HG03521 (cell line): ENCODE measurements around the gene GPRIN1.

ENCODE experiments used
- ATAC-seq: cut with Tn5 transposase; IDR thresholded peaks from one replicate; pipeline ENCODE4 v1.9.1; 2021; ENCODE audit warnings: mild to moderate bottlenecking, moderate library complexity; ENCODE audit not compliant: unreplicated experiment

The GPRIN1 gene

GRCh38 chr5:176643491-176644219 is 33.7 kb upstream of the GPRIN1 start:
- no peak for ATAC-seq

DNA sequence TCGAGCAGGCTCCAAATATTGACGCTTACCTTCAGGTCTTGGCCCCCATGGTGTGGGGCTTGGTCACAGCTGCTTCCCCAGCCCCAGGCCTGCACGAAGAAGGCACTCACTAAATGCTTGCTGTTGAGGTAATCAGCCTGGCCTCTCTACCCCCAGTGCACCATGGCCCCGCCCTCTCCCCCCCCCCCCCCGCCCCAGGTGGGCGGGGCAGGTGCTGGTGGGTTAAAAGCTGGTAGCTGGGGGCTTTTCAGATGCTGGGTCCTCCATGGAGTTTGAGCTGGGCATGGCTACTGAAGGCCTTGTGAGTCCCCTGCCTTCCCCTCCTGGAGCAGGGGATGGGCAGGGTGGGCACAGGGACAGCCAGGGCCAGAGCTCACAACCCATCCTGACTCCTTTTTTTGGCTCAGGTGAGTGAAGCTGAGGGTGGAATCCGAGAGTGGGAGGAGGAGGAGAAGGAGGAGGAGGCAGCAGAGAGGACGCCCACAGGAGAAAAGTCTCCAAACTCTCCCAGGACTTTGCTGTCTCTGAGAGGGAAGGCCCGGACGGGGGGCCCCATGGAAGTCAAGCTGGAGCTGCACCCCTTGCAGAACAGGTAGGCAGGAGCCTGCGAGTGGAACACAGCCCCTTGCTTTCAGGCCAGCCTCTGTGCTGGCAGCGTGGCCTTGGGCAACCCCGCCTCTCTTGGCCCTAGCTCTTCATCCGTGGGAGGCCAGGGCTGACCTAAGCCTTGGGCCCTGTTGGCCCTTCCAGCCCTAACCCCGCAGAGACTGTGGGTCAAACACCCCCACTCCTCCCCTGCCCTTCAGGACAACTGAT is 32.9 kb upstream of the GPRIN1 start:
- ATAC-seq, result no peak

DNA sequence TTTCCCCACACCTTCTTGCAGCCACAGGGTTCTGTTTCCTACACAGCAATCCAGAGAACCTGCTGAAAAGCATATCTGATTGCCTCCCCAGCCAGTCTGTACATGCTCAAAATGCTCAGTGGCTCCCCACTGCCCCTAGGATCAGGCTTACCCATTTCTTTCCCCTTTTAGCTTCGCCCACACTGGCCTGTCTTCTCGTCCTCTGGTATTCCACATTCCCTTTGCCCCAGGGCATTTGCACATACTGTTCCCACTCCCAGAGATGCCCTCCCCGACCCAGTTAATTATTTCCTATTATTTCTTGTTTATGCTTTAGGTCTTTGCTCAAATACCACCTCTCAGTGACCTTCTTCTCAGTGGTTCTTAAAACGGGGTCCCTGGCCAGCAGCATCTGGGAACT is 30.7 kb upstream of the GPRIN1 start:
- ATAC-seq, result no peak

DNA sequence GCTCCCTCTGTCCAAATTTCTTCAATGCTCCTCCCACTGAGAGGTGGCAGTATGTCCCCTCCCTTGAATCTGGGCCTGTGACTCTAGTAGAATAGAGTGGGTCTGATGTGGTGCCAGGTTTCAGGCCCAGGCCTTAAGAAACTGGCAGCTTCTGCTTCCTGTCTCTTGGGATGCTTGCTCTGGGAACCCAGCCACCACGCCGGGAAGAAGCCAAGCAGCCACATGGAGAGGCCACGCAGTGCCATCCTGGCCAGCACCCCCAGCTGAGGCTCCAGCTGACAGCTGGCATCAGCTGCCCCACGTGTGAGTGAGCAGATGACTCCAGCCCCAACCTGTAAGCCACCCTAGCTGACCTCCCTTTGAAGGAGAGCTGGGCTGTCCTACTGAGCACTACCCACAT is 30.0 kb upstream of the GPRIN1 start:
- ATAC-seq, result no peak

DNA sequence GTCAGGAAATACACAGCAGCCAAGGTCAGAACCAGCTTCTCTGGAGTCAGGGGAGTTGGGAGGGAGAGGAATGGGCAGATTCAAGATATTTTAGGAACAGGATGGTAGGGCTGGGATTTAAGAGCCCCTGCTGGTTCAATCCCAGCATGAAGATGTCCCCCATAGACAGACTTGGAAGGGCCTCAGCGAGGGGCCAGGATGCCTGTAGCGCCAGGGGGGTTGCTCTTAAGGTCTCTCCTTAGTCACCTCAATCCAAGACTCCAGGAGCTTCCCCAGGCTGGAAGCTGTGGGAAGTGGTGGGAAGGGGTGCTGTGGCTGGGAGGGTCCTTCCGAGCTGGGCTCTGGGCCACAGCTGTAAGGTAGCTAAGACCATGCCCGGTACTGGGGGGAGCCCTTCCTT is 29.3 kb upstream of the GPRIN1 start:
- ATAC-seq, result no peak

GRCh38 chr5:176638437-176638836 is 28.5 kb upstream of the GPRIN1 start:
- no peak for ATAC-seq

- ATAC-seq, result no peak
These were observed 27.6 kb upstream of the GPRIN1 start for GRCh38 chr5:176637556-176637955.

DNA sequence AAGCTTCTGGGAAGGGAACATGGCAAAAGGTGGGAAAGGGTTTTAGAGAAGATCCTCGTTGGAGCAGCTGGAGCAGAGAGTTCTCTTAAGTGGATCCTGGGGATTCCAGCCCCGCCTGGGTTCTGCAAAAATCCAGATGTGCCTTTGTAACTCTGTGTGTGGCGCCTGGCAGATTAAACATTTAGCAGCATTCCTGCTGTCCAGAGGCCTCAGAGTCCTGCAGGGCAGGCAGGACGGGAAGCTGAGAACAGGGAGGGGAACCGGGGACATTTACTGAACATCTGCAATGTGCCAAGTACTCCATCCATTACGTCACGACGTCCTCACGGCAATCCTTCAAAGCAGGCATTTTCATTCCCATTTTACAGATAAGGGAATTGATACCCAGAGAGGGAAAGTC is 26.5 kb upstream of the GPRIN1 start:
- ATAC-seq, result no peak

- no peak for ATAC-seq
These were observed 23.6 kb upstream of the GPRIN1 start for GRCh38 chr5:176633598-176633997.

DNA sequence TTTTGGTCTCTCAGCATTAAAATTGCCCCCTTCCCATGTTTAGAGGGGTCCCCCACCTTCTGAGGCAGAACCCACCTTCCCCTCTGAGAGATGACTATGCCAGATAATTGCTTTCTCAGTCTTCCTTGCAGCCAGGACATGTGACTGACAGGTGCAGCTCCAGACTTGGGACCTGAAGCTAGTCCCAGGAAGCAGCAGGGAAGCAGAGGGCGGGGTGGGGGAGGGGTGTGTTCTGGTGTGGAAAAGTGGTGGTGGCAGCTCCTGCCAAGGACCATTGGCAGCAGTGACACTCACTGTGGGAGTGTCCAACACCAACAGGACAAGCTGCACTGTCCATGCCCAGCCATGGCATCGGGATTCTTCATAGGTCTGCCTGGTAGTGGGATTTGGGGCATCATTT is 22.8 kb upstream of the GPRIN1 start:
- ATAC-seq, result no peak

- no peak for ATAC-seq
These were observed 21.6 kb upstream of the GPRIN1 start for GRCh38 chr5:176631383-176632200.

DNA sequence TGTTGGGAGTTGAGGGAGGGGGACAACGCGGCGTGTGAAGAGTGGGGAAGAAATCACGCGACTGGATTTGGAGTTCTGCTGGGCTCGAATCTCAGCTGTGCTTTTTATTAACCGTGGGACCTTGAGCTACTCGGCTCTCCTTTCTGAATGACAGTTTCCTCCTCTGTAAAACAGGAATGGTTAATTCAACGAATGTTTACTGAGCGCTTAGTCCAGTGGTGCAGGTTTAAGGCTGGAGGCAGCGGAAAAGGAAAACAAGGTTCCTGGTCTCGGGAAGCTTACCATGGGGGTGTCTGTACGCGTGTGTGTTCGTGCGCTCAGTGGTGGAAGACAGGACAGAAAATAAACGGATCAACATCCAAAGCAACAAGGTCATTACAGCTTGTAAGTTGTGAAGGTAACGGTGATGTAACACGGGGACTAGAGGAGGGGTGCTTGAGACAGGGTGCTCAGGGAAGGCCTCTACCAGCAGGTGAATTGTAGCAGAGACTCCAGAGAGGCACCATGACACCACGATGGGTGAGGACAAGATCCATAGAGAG is 20.8 kb upstream of the GPRIN1 start:
- ATAC-seq, result no peak

DNA sequence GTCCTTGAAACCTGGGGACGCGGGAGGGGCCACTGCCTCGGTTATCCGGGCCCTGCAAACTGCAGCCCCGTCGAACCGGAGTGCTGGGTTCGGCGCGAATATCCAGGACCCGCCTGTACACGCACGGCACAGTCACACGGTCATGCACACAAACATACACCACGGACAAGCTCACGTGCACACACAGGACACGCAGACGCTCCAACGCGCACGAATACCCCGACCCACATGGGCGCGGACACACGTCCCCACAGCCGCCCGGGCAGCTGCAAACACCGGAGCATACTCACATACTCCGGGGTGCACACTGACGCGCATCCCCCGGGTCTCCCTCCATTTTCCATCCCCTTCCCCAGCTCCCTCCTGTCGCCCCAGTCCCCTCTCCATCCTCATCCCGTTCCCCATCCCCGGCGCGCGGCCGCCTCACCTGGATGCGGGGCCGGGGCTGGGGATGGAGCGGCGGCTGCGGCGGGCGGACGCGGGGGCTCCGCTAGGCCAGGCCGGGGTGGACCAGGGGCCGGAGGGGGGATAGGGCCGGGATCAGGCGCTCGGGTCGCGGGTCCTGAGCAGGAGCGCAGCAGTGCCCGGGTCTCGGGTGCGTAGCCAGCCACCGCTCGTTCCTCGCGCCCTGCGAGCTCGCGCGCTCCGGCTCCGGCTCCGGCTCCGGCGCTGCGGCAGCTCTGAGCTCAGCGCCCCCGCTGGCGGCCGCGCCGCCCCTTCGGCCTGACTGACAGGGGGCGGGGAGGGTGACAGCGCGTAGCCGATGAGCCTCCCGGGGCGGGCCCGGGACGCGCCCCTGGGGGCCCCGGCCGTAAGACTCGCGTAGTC is 20.1 kb upstream of the GPRIN1 start, which contains the start of the genes EIF4E1B and SNCB:
Gene EIF4E1B (plus strand): TSS at position 823 of the 828 bp plus-strand sequence. CDS start 12,113 bp downstream, outside the sequence.
Gene SNCB (minus strand): TSS at position 682 of the 828 bp plus-strand sequence. CDS start 880 bp downstream, outside the sequence.
- no peak for ATAC-seq

GRCh38 chr5:176629317-176629852 is 19.4 kb upstream of the GPRIN1 start:
- no peak for ATAC-seq

GRCh38 chr5:176628406-176629228 is 18.7 kb upstream of the GPRIN1 start:
- no peak for ATAC-seq

GRCh38 chr5:176627582-176627981 is 17.6 kb upstream of the GPRIN1 start:
- ATAC-seq, result no peak

- ATAC-seq, result no peak
These were observed 16.9 kb upstream of the GPRIN1 start for GRCh38 chr5:176626876-176627236.

GRCh38 chr5:176625966-176626875 is 16.3 kb upstream of the GPRIN1 start:
- no peak for ATAC-seq
